Peyer's patch (tissue), 4 donors: ENCODE data around the gene NATD1.

Source experiments
- POLR2A ChIP-seq, 2 donors: fragments of 450-650 bp; IDR thresholded peaks; one replicate each; pipeline ENCODE4 v1.5.1; 2017; ENCODE audit warnings: antibody characterized with exemption in 2 of 2, mild to moderate bottlenecking in 2 of 2, moderate library complexity in 2 of 2
- TF ChIP-seq, protein P1 (sequence below), 6 experiments: fragments of 450-650 bp in 4 of 6; fragments of 200-600 bp in 2 of 6; sonication (generic) in 1 of 6; IDR thresholded peaks; one replicate each; pipeline ENCODE4 v1.5.1; 2017 to 2019; ENCODE audit warnings: antibody characterized with exemption in 6 of 6, mild to moderate bottlenecking in 3 of 6, moderate library complexity in 1 of 6

DNA sequence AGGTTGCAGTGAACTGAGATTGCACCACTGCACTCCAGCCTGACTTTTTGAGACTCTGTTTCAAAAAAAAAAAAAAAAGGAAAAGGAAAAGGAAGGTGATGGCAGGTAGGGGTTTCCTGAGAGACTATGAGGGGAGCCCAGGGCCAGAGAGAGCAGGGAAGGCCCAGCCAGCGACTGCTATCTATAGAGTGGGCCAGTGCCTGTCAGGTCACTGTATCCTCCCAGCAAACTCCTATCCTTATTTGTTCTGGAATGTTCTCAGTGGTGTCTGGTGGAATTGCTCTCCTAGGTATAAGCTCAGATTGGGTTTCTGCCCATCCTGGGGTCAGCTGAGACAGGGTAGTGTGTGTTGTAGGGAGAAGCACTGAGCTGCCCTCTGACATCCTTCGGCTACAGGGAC lies 24.4 kb downstream of the NATD1 start:
- TF ChIP-seq, protein P1, sequence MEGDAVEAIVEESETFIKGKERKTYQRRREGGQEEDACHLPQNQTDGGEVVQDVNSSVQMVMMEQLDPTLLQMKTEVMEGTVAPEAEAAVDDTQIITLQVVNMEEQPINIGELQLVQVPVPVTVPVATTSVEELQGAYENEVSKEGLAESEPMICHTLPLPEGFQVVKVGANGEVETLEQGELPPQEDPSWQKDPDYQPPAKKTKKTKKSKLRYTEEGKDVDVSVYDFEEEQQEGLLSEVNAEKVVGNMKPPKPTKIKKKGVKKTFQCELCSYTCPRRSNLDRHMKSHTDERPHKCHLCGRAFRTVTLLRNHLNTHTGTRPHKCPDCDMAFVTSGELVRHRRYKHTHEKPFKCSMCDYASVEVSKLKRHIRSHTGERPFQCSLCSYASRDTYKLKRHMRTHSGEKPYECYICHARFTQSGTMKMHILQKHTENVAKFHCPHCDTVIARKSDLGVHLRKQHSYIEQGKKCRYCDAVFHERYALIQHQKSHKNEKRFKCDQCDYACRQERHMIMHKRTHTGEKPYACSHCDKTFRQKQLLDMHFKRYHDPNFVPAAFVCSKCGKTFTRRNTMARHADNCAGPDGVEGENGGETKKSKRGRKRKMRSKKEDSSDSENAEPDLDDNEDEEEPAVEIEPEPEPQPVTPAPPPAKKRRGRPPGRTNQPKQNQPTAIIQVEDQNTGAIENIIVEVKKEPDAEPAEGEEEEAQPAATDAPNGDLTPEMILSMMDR (IDR thresholded peaks at IDR 0.05), result no peak
- no peak for TF ChIP-seq POLR2A (IDR thresholded peaks at IDR 0.05)
